ENCODE data around the gene TPGS1. TPM values are rescaled to one million over a fixed set of nuclear protein-coding genes. Genes with fewer than 3 reads are reported as not detected.

TPGS1 gene
- total RNA-seq, 1 donor from 2014 or later, result 11.2 TPM

- H3K4me3 ChIP-seq, result peak overlapping the region; percentile 38
- intact Hi-C loops (cut with micrococcal nuclease), result no loop called here
- H3K36me3 ChIP-seq, result peaks cover 5% of the 10 kb centered on the region
- peak; percentile 89 for TF ChIP-seq CTCF (IDR thresholded peaks at IDR 0.05; ENCODE audit: borderline replicate concordance)
- H3K27ac ChIP-seq (replicated peaks), result peak overlapping the region; percentile 74
- no peaks in the 10 kb centered on the region for H3K27me3 ChIP-seq (ENCODE audit: low read depth)
- peaks cover 40% of the 10 kb centered on the region for H3K4me1 ChIP-seq
- H3K9me3 ChIP-seq (replicated peaks), result no peaks in the 10 kb centered on the region
- peak; percentile 71 for DNase-seq
Observed at GRCh38 chr19:510606-511100, 3.4 kb downstream of the TPGS1 start.

- peaks cover 5% of the 10 kb centered on the region for H3K36me3 ChIP-seq
- no peaks in the 10 kb centered on the region for H3K9me3 ChIP-seq (replicated peaks)
- H3K27me3 ChIP-seq (ENCODE audit: low read depth), result no peaks in the 10 kb centered on the region
- peaks cover 38% of the 10 kb centered on the region for H3K4me1 ChIP-seq
- peak overlapping the region; percentile 74 for H3K27ac ChIP-seq (replicated peaks)
- no peak for DNase-seq
- H3K4me3 ChIP-seq, result peak overlapping the region; percentile 38
- intact Hi-C loops (cut with micrococcal nuclease), result no loop called here
- TF ChIP-seq CTCF (IDR thresholded peaks at IDR 0.05; ENCODE audit: borderline replicate concordance), result no peak
Observed at GRCh38 chr19:511101-511851, 4.0 kb downstream of the TPGS1 start.

- TF ChIP-seq CTCF (IDR thresholded peaks at IDR 0.05; ENCODE audit: borderline replicate concordance), result no peak
- H3K27me3 ChIP-seq (ENCODE audit: low read depth), result no peaks in the 10 kb centered on the region
- H3K4me1 ChIP-seq, result peaks cover 27% of the 10 kb centered on the region
- H3K9me3 ChIP-seq (replicated peaks), result no peaks in the 10 kb centered on the region
- H3K4me3 ChIP-seq, result no peak overlapping the region
- intact Hi-C loops (cut with micrococcal nuclease), result no loop called here
- peaks cover 5% of the 10 kb centered on the region for H3K36me3 ChIP-seq
- DNase-seq, result no peak
- no peak overlapping the region for H3K27ac ChIP-seq (replicated peaks)
Observed at GRCh38 chr19:512547-513365, 5.5 kb downstream of the TPGS1 start.

DNA sequence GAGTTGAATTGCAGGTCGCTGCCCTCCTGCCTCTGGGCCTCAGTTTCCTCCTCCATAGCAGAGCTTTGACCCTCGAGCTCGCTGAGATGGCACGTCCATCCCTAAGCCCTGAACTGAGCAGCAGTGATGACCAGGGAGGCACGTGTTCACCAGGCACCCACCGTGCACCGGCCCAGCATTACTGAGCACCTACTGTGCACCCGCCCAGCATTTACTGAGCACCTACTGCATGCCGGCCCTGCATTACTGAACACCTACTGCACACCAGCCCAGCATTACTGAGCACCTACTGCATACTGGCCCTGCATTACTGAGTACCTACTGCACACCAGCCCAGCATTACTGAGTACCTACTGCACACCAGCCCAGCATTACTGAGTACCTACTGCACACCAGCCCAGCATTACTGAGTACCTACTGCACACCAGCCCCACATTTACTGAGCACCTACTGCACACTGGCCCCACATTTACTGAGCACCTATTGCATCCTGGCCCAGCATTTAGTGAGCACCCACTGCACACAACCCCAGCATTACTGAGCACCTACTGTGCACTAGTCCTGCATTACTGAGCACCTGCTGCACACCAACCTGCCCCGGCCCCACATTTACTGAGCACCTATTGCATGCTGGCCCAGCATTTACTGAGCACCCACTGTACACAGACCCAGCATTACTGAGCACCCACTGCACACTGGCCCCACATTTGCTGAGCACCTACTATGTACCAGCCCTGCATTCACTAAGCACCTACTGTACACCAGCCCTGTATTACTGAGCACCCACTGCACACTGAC lies 6.3 kb downstream of the TPGS1 start:
- no peak for DNase-seq
- no peak for TF ChIP-seq CTCF (IDR thresholded peaks at IDR 0.05; ENCODE audit: borderline replicate concordance)
- Histone ChIP-seq H3K4me3 (no peak overlapping the region), H3K36me3 (peaks cover 5% of the 10 kb centered on the region), H3K4me1 (peaks cover 19% of the 10 kb centered on the region), H3K27ac (replicated peaks) (no peak overlapping the region), H3K9me3 (replicated peaks) (no peaks in the 10 kb centered on the region), H3K27me3 (ENCODE audit: low read depth) (no peaks in the 10 kb centered on the region)
- intact Hi-C loops (cut with micrococcal nuclease), result no loop called here

GRCh38 chr19:514166-514663 lies 6.9 kb downstream of the TPGS1 start:
- Histone ChIP-seq H3K36me3 (peaks cover 5% of the 10 kb centered on the region), H3K4me3 (no peak overlapping the region), H3K27ac (replicated peaks) (no peak overlapping the region), H3K27me3 (ENCODE audit: low read depth) (no peaks in the 10 kb centered on the region), H3K4me1 (peaks cover 14% of the 10 kb centered on the region), H3K9me3 (replicated peaks) (no peaks in the 10 kb centered on the region)
- intact Hi-C loops (cut with micrococcal nuclease), result no loop called here
- DNase-seq, result no peak
- no peak for TF ChIP-seq CTCF (IDR thresholded peaks at IDR 0.05; ENCODE audit: borderline replicate concordance)

All from left ventricle myocardium inferior (tissue), 1 donor.